Naive thymus-derived CD4-positive, alpha-beta T cell (primary cell): ENCODE measurements around the gene ULK4. TPM values are rescaled to one million over a fixed set of nuclear protein-coding genes. Genes with fewer than 3 reads are reported as not detected.

Experiments
- ATAC-seq: fragments of 150-1000 bp; cut with Tn5 transposase; 2 replicates; pipeline ENCODE4 v1.10.0; 2021; ENCODE audit warnings: mild to moderate bottlenecking, moderate library complexity
- CTCF ChIA-PET: fragments of 350-600 bp; sonication (Branson Sonifier 250); formaldehyde crosslinking; loops from one replicate; lab custom pipeline; 2021; ENCODE audit warnings: antibody characterized with exemption; lab: Charles Lee
- POLR2A ChIA-PET: fragments of 350-600 bp; sonication (Branson Sonifier 250); formaldehyde crosslinking; loops from one replicate; lab custom pipeline; 2021; ENCODE audit warnings: antibody characterized with exemption, inconsistent platforms; lab: Charles Lee
- DNase-seq, 9 donors: peaks; one replicate each; pipeline versions ENCODE4 v3.0.0 to v3.0.0-alpha.2; 2020 to 2022; ENCODE audit warnings: mixed read lengths in 1 of 9
- H3K27ac ChIP-seq: one replicate; pipeline ENCODE4 v1.7.0; 2013; ENCODE audit warnings: mild to moderate bottlenecking, low read depth, low read length, moderate library complexity
- H3K27me3 ChIP-seq, 2 donors: one replicate each; pipeline ENCODE4 v1.7.0; 2013; ENCODE audit warnings: low read length in 2 of 2, mild to moderate bottlenecking in 2 of 2, moderate library complexity in 2 of 2; ENCODE audit not compliant: control insufficient read depth in 2 of 2, insufficient read depth in 2 of 2
- H3K36me3 ChIP-seq, 3 experiments: 1 replicate in 2 of 3; 2 replicates in 1 of 3; pipeline ENCODE4 v1.7.0; 2013; ENCODE audit warnings: low read length in 3 of 3, mild to moderate bottlenecking in 3 of 3, moderate library complexity in 1 of 3; ENCODE audit not compliant: insufficient read depth in 3 of 3, control insufficient read depth in 2 of 3
- H3K4me1 ChIP-seq, 2 donors: one replicate each; pipeline ENCODE4 v1.7.0; 2013; ENCODE audit warnings: low read length in 2 of 2, mild to moderate bottlenecking in 2 of 2, moderate library complexity in 1 of 2; ENCODE audit not compliant: control insufficient read depth in 2 of 2, insufficient read depth in 2 of 2
- H3K4me3 ChIP-seq: 2 replicates; pipeline ENCODE4 v1.7.0; 2013; ENCODE audit warnings: mild to moderate bottlenecking, low read length
- H3K9me3 ChIP-seq, 3 experiments: 1 replicate in 2 of 3; 2 replicates in 1 of 3; pipeline ENCODE4 v1.7.0; 2013; ENCODE audit warnings: low read length in 3 of 3; ENCODE audit not compliant: control insufficient read depth in 2 of 3
- H3K27ac Mint-ChIP-seq, 9 donors: one replicate each; pipeline ENCODE4 v1.8.0; 2020 to 2022; ENCODE audit warnings: mixed read lengths in 9 of 9, mild to moderate bottlenecking in 8 of 9, moderate library complexity in 5 of 9, inconsistent platforms in 2 of 9
- H3K27me3 Mint-ChIP-seq, 5 donors: one replicate each; pipeline ENCODE4 v1.8.0; 2021 to 2022; ENCODE audit warnings: mixed read lengths in 5 of 5, mild to moderate bottlenecking in 1 of 5
- H3K36me3 Mint-ChIP-seq, 5 donors: one replicate each; pipeline ENCODE4 v1.8.0; 2020 to 2022; ENCODE audit warnings: mixed read lengths in 5 of 5, mild to moderate bottlenecking in 3 of 5, inconsistent platforms in 1 of 5
- H3K4me1 Mint-ChIP-seq, 7 donors: one replicate each; pipeline ENCODE4 v1.8.0; 2020 to 2022; ENCODE audit warnings: mixed read lengths in 7 of 7, mild to moderate bottlenecking in 3 of 7, inconsistent platforms in 1 of 7
- H3K4me3 Mint-ChIP-seq, 10 donors: one replicate each; pipeline ENCODE4 v1.8.0; 2020 to 2022; ENCODE audit warnings: mild to moderate bottlenecking in 10 of 10, mixed read lengths in 10 of 10, moderate library complexity in 6 of 10, inconsistent platforms in 2 of 10
- H3K9me3 Mint-ChIP-seq, 11 donors: one replicate each; pipeline ENCODE4 v1.8.0; 2020 to 2022; ENCODE audit warnings: mixed read lengths in 11 of 11, mild to moderate bottlenecking in 4 of 11, inconsistent platforms in 1 of 11, moderate library complexity in 1 of 11
- intact Hi-C, 2 donors: fragments of 100-400 bp; cut with micrococcal nuclease; formaldehyde crosslinking; loops; one replicate each; pipeline ENCODE4 v1.15.1; 2023
- polyA plus RNA-seq, 2 donors: library from polyadenylated mRNA; unstranded; fragments of 300-500 nt; fragmentation: Illumina TruSeq; gene quantifications; one replicate each; pipeline ENCODE4 v1.2.3, GENCODE V29; 2021
- total RNA-seq, 6 experiments: library from RNA in 5 of 6; stranded (reverse) in 5 of 6; gene quantifications; 1 replicate in 5 of 6; 2 replicates in 1 of 6; pipeline ENCODE4 v1.2.3 and lab custom pipeline; 2021 to 2026

The ULK4 gene
- total and polyA plus RNA-seq, 7 experiments from 2014 or later = 6.6 to 22.3 (median 18.9) TPM

DNA sequence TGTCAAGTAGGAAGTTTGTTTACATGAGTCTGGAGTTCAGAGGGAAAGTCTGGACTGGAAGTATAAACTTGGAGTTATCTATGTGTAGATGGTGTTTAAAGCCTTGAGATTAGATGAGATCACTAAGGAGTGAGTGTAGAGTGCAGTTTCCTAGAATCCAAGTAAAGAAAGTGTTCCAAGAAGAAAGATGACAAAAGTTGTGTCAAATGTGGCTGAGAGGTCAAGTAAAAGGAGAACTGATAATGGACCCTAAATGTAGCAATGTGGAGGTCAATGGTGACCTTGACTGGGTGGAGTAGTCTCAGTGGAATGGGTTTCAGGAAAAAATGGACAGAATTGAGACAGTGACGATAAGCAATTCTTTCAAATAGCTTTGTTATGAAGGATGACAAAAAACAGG is 39.9 kb upstream of the ULK4 start:
- CTCF ChIA-PET = no interaction called here
- no peaks in the 10 kb centered on the region for H3K4me1 Mint-ChIP-seq
- no peak for ATAC-seq
- Histone ChIP-seq H3K36me3 (no peaks in the 10 kb centered on the region), H3K27ac (no peak overlapping the region), H3K4me1 (no peaks in the 10 kb centered on the region), H3K9me3 (no peaks in the 10 kb centered on the region), H3K4me3 (no peak overlapping the region), H3K27me3 (no peaks in the 10 kb centered on the region)
- DNase-seq = no peak
- H3K4me3 Mint-ChIP-seq = no peak overlapping the region
- H3K9me3 Mint-ChIP-seq = peaks cover 0 to 7% (median 2%) of the 10 kb centered on the region in 11 donors
- peaks cover 0 to 10% (median 5%) of the 10 kb centered on the region in 5 donors for H3K36me3 Mint-ChIP-seq
- POLR2A ChIA-PET = no interaction called here
- intact Hi-C loops = no loop called here
- H3K27ac Mint-ChIP-seq = no peak overlapping the region
- H3K27me3 Mint-ChIP-seq = peaks cover 0 to 2% (median 0%) of the 10 kb centered on the region in 5 donors

- ATAC-seq (no peak), DNase-seq (no peak)
- H3K27me3 Mint-ChIP-seq = peaks cover 0 to 2% (median 0%) of the 10 kb centered on the region in 5 donors
- Histone ChIP-seq H3K27ac (no peak overlapping the region), H3K4me3 (no peak overlapping the region), H3K27me3 (no peaks in the 10 kb centered on the region), H3K4me1 (no peaks in the 10 kb centered on the region), H3K9me3 (no peaks in the 10 kb centered on the region), H3K36me3 (no peaks in the 10 kb centered on the region)
- intact Hi-C loops = no loop called here
- ChIA-PET POLR2A (interaction anchor here (0.8 kb wide), 1 partner anchor 1695 kb away, joined by 4 read pairs; no protein-coding TSS in a partner anchor), CTCF (no interaction called here)
- H3K4me3 Mint-ChIP-seq = no peak overlapping the region
- peaks cover 0 to 7% (median 2%) of the 10 kb centered on the region in 11 donors for H3K9me3 Mint-ChIP-seq
- peaks cover 0 to 10% (median 5%) of the 10 kb centered on the region in 5 donors for H3K36me3 Mint-ChIP-seq
- H3K4me1 Mint-ChIP-seq = no peaks in the 10 kb centered on the region
- H3K27ac Mint-ChIP-seq = no peak overlapping the region
These were observed 38.0 kb upstream of the ULK4 start for GRCh38 chr3:41999909-42000308.

- Histone ChIP-seq H3K36me3 (no peaks in the 10 kb centered on the region), H3K9me3 (no peaks in the 10 kb centered on the region), H3K4me1 (no peaks in the 10 kb centered on the region), H3K27me3 (no peaks in the 10 kb centered on the region), H3K27ac (no peak overlapping the region), H3K4me3 (no peak overlapping the region)
- DNase-seq (no peak), ATAC-seq (no peak)
- ChIA-PET CTCF (interaction anchor here (1.6 kb wide), 1 partner anchor 101 kb away, joined by 8 read pairs; no protein-coding TSS in a partner anchor), POLR2A (no interaction called here)
- Mint-ChIP-seq H3K9me3 (peaks cover 0 to 7% (median 2%) of the 10 kb centered on the region in 11 donors), H3K27ac (no peak overlapping the region), H3K36me3 (peaks cover 0 to 10% (median 5%) of the 10 kb centered on the region in 5 donors), H3K4me3 (no peak overlapping the region), H3K4me1 (no peaks in the 10 kb centered on the region), H3K27me3 (peaks cover 0 to 5% (median 0%) of the 10 kb centered on the region in 5 donors)
- intact Hi-C loops = no loop called here
These were observed 36.0 kb upstream of the ULK4 start for GRCh38 chr3:41997702-41998550.

GRCh38 chr3:41991437-41991836 is 29.5 kb upstream of the ULK4 start:
- Mint-ChIP-seq H3K27me3 (peaks cover 0 to 5% (median 0%) of the 10 kb centered on the region in 5 donors), H3K27ac (no peak overlapping the region), H3K36me3 (no peaks in the 10 kb centered on the region), H3K9me3 (no peaks in the 10 kb centered on the region), H3K4me1 (peaks cover 0 to 3% (median 0%) of the 10 kb centered on the region in 7 donors), H3K4me3 (no peak overlapping the region)
- no peak overlapping the region for H3K4me3 ChIP-seq
- ATAC-seq (no peak), DNase-seq (no peak)
- no peaks in the 10 kb centered on the region for H3K4me1 ChIP-seq
- ChIA-PET CTCF (no interaction called here), POLR2A (no interaction called here)
- H3K36me3 ChIP-seq = no peaks in the 10 kb centered on the region
- no peak overlapping the region for H3K27ac ChIP-seq
- H3K9me3 ChIP-seq = no peaks in the 10 kb centered on the region
- no peaks in the 10 kb centered on the region for H3K27me3 ChIP-seq
- intact Hi-C loops = no loop called here

DNA sequence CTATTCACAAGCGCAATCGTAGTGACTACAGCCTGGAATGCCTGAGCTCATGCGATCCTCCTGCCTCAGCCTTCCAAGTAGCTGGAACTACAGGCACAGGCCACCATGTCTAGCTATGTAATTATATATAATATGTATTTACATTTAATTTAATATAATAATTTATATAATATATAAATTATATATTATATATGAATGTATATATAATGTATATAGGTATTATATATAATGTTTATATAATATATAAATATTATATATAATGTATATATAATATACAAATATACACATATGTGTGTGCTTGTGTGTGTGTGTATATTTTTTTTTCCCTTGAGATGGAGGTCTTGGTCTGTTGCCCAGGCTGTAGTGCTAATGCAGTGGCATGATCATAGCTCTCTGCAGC is 27.6 kb upstream of the ULK4 start:
- Histone ChIP-seq H3K36me3 (no peaks in the 10 kb centered on the region), H3K27ac (no peak overlapping the region), H3K9me3 (no peaks in the 10 kb centered on the region), H3K4me3 (no peak overlapping the region), H3K27me3 (no peaks in the 10 kb centered on the region), H3K4me1 (no peaks in the 10 kb centered on the region)
- H3K27ac Mint-ChIP-seq = peak overlapping the region in 1 of 9 donors; percentile 20
- no peaks in the 10 kb centered on the region for H3K9me3 Mint-ChIP-seq
- POLR2A ChIA-PET = no interaction called here
- H3K27me3 Mint-ChIP-seq = peaks cover 0 to 2% (median 0%) of the 10 kb centered on the region in 5 donors
- CTCF ChIA-PET = no interaction called here
- ATAC-seq (no peak), DNase-seq (no peak)
- H3K4me3 Mint-ChIP-seq = no peak overlapping the region
- H3K4me1 Mint-ChIP-seq = peaks cover 0 to 3% (median 0%) of the 10 kb centered on the region in 7 donors
- intact Hi-C loops = no loop called here
- H3K36me3 Mint-ChIP-seq = no peaks in the 10 kb centered on the region

DNA sequence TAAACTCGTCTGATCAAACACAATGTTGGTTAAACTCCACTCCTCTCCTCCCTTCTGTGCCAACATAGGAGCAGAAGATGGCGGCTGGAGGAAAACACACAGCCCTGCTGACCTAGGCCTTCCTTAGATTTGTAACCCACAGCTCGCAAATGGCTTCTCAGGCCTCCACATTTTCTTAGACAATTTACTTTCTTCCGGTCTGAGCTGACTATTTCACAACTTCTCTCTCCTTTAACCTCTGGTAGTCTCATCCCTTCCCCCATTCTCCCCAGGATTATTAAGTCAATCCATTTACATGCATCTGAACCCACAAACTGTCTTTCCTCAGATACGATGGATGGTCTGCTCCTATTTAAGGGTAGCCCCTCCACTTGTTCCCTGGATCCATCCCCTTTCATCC is 25.7 kb upstream of the ULK4 start:
- ATAC-seq (no peak), DNase-seq (no peak)
- Mint-ChIP-seq H3K4me3 (no peak overlapping the region), H3K27me3 (no peaks in the 10 kb centered on the region), H3K4me1 (peaks cover 0 to 3% (median 0%) of the 10 kb centered on the region in 7 donors), H3K27ac (no peak overlapping the region), H3K9me3 (peaks cover 0 to 3% (median 0%) of the 10 kb centered on the region in 11 donors), H3K36me3 (no peaks in the 10 kb centered on the region)
- Histone ChIP-seq H3K27me3 (no peaks in the 10 kb centered on the region), H3K4me1 (no peaks in the 10 kb centered on the region), H3K4me3 (no peak overlapping the region), H3K9me3 (no peaks in the 10 kb centered on the region), H3K36me3 (no peaks in the 10 kb centered on the region), H3K27ac (no peak overlapping the region)
- POLR2A ChIA-PET = no interaction called here
- intact Hi-C loops = no loop called here
- CTCF ChIA-PET = no interaction called here
